ENCODE data around the gene SZRD1. TPM values are rescaled to one million over a fixed set of nuclear protein-coding genes. Genes with fewer than 3 reads are reported as not detected.

The SZRD1 gene
- total and polyA plus RNA-seq, 9 of the 15 experiments (the other 6 are each of a cell fraction or from before 2014, with no cell fraction given), result 3.9 to 149 (median 82.5) TPM

DNA sequence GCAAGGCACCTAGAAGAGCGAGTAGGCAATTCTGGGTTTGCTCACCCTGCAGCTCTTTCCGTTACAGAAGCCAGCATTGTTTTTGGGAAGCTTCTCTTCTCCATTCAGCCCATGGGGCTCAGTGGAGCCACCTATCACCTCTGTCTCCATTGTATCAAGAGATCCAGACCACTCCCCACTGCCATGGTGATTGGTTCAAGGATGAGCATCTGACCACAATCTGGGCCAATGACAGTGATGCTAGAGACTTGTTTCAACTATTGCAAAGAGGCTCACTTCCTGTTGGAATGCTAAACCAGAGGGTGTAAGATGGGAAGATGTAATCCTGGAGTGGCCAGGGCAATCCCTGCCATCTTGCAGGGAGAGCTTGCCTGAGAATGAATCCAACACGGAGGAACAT, 63.6 kb downstream of the SZRD1 start (continued):
- TF ChIP-seq L3MBTL2 (IDR thresholded peaks at IDR 0.05), result peak; percentile 26; the same call in 1 of the 2 replicates
- TF ChIP-seq CSDE1 (IDR thresholded peaks at IDR 0.05), result no peak
- TF ChIP-seq POLR2A (conservative IDR thresholded peaks at IDR 0.05), result 0 out of 2 replicates have a peak, but pooled peaks have one; percentile 35
- TF ChIP-seq EP400 (IDR thresholded peaks at IDR 0.05), result 0 out of 2 replicates have a peak, but pooled peaks have one; percentile 15
- TF ChIP-seq SPI1 (IDR thresholded peaks at IDR 0.05; ENCODE audit: borderline replicate concordance, low read depth, low read length), result peak; percentile 46; the same call in 1 of the 2 replicates
- peak; percentile 75 for TF ChIP-seq RAD51 (IDR thresholded peaks at IDR 0.05; ENCODE audit: borderline replicate concordance, low read depth)
- TF ChIP-seq EHMT2 (IDR thresholded peaks at IDR 0.05), result 0 out of 2 replicates have a peak, but pooled peaks have one; percentile 36
- peak; percentile 22; the same call in 1 of the 2 replicates for TF ChIP-seq HDAC2 (IDR thresholded peaks at IDR 0.05)
- TF ChIP-seq, protein P1, sequence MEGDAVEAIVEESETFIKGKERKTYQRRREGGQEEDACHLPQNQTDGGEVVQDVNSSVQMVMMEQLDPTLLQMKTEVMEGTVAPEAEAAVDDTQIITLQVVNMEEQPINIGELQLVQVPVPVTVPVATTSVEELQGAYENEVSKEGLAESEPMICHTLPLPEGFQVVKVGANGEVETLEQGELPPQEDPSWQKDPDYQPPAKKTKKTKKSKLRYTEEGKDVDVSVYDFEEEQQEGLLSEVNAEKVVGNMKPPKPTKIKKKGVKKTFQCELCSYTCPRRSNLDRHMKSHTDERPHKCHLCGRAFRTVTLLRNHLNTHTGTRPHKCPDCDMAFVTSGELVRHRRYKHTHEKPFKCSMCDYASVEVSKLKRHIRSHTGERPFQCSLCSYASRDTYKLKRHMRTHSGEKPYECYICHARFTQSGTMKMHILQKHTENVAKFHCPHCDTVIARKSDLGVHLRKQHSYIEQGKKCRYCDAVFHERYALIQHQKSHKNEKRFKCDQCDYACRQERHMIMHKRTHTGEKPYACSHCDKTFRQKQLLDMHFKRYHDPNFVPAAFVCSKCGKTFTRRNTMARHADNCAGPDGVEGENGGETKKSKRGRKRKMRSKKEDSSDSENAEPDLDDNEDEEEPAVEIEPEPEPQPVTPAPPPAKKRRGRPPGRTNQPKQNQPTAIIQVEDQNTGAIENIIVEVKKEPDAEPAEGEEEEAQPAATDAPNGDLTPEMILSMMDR (IDR thresholded peaks at IDR 0.05 in 2 of 3, conservative IDR thresholded peaks at IDR 0.05 in 1 of 3; ENCODE audit: insufficient read depth in 2 of 3, low read depth in 1 of 3, low read length in 3 of 3), result peak in 2 of 3 experiments; percentile 38 to 45; a peak in 3 of 6 replicates
- TF ChIP-seq STAG1 (CRISPR knock-in tag; IDR thresholded peaks at IDR 0.05; ENCODE audit: borderline replicate concordance), result no peak
- TF ChIP-seq, protein P2, sequence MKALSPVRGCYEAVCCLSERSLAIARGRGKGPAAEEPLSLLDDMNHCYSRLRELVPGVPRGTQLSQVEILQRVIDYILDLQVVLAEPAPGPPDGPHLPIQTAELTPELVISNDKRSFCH (CRISPR knock-in tag; IDR thresholded peaks at IDR 0.05), result no peak
- TF ChIP-seq, protein P2 (tag; IDR thresholded peaks at IDR 0.05), result no peak
- TF ChIP-seq PHF8 (IDR thresholded peaks at IDR 0.05; ENCODE audit: borderline replicate concordance, low read length), result peak; percentile 21; the same call in 1 of the 2 replicates
- peak; percentile 43; the same call in 1 of the 2 replicates for TF ChIP-seq MTA3 (IDR thresholded peaks at IDR 0.05; ENCODE audit: borderline replicate concordance)
- TF ChIP-seq ZNF445 (CRISPR knock-in tag; IDR thresholded peaks at IDR 0.05; ENCODE audit: low read depth), result no peak
- TF ChIP-seq NFYB (IDR thresholded peaks at IDR 0.05; ENCODE audit: extremely low read depth, insufficient read length), result peak; percentile 80
- TF ChIP-seq FOS (IDR thresholded peaks at IDR 0.05; ENCODE audit: extremely low read depth, insufficient read length), result peak; percentile 69
- peak; percentile 31; the same call in 1 of the 2 replicates for TF ChIP-seq TEAD4 (IDR thresholded peaks at IDR 0.05; ENCODE audit: low read length)
- no peak for TF ChIP-seq TEAD4 (CRISPR knock-in tag; IDR thresholded peaks at IDR 0.05; ENCODE audit: borderline replicate concordance)
- TF ChIP-seq ZSCAN32 (CRISPR knock-in tag; IDR thresholded peaks at IDR 0.05), result no peak
- TF ChIP-seq, protein P3, sequence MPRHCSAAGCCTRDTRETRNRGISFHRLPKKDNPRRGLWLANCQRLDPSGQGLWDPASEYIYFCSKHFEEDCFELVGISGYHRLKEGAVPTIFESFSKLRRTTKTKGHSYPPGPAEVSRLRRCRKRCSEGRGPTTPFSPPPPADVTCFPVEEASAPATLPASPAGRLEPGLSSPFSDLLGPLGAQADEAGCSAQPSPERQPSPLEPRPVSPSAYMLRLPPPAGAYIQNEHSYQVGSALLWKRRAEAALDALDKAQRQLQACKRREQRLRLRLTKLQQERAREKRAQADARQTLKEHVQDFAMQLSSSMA (CRISPR knock-in tag; IDR thresholded peaks at IDR 0.05), result peak; percentile 22; the same call in 1 of the 2 replicates
- TF ChIP-seq MEF2A (IDR thresholded peaks at IDR 0.05; ENCODE audit: control insufficient read depth, low read depth, low read length), result no peak
- TF ChIP-seq ELF1 (tag; IDR thresholded peaks at IDR 0.05), result peak; percentile 43; the same call in 1 of the 2 replicates
- TF ChIP-seq NFE2L1 (tag; IDR thresholded peaks at IDR 0.05; ENCODE audit: borderline replicate concordance, low read depth), result no peak
- TF ChIP-seq, protein P4, sequence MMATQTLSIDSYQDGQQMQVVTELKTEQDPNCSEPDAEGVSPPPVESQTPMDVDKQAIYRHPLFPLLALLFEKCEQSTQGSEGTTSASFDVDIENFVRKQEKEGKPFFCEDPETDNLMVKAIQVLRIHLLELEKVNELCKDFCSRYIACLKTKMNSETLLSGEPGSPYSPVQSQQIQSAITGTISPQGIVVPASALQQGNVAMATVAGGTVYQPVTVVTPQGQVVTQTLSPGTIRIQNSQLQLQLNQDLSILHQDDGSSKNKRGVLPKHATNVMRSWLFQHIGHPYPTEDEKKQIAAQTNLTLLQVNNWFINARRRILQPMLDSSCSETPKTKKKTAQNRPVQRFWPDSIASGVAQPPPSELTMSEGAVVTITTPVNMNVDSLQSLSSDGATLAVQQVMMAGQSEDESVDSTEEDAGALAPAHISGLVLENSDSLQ (IDR thresholded peaks at IDR 0.05), result peak; percentile 71
